B cell (primary cell): Measurements from ENCODE around the gene GNB1. TPM values are rescaled to one million over a fixed set of nuclear protein-coding genes. Genes with fewer than 3 reads are reported as not detected.

Source experiments
- ATAC-seq: fragments of 200-7000 bp; cut with Tn5 transposase; one replicate; pipeline ENCODE4 v1.10.0; 2021; ENCODE audit warnings: low read depth, mild to moderate bottlenecking, moderate number of reproducible peaks, moderate library complexity
- CTCF ChIA-PET: fragments of 350-600 bp; sonication (Branson Sonifier 250); formaldehyde crosslinking; loops from one replicate; lab custom pipeline; 2021; ENCODE audit warnings: antibody characterized with exemption, inconsistent platforms; lab: Charles Lee
- POLR2A ChIA-PET: fragments of 350-600 bp; sonication (Branson Sonifier 250); formaldehyde crosslinking; loops from one replicate; lab custom pipeline; 2021; ENCODE audit warnings: antibody characterized with exemption; lab: Charles Lee
- DNase-seq: peaks from one replicate; pipeline ENCODE4 v3.0.0; 2013
- H2AFZ ChIP-seq: 2 replicates; pipeline ENCODE4 v1.6.1; 2012; ENCODE audit warnings: mild to moderate bottlenecking, low read depth, low read length; ENCODE audit not compliant: insufficient read depth, poor library complexity, severe bottlenecking
- H3K27ac ChIP-seq, 2 donors: 1 replicate in 1 of 2; 2 replicates in 1 of 2; pipeline ENCODE4 v1.5.1; 2012 to 2013; ENCODE audit warnings: low read length in 2 of 2, mild to moderate bottlenecking in 2 of 2, moderate library complexity in 1 of 2
- H3K27me3 ChIP-seq, 4 experiments: fragments of 200-600 bp in 1 of 4; sonication (generic) in 1 of 4; replicated peaks in 1 of 4; 1 replicate in 2 of 4; 2 replicates in 2 of 4; pipeline versions ENCODE4 v1.6.1 to v1.7.0; 2013 to 2016; ENCODE audit warnings: low read length in 3 of 4, mild to moderate bottlenecking in 2 of 4, mixed read lengths in 1 of 4, moderate library complexity in 1 of 4; ENCODE audit not compliant: insufficient read depth in 4 of 4, control insufficient read depth in 3 of 4; ENCODE audit errors: control extremely low read depth in 1 of 4
- H3K36me3 ChIP-seq, 2 experiments: replicated peaks in 1 of 2; 1 replicate in 1 of 2; 2 replicates in 1 of 2; pipeline versions ENCODE4 v1.6.1 to v1.7.1; 2013; ENCODE audit warnings: low read length in 1 of 2; ENCODE audit not compliant: insufficient read depth in 2 of 2, control insufficient read depth in 1 of 2; ENCODE audit errors: control extremely low read depth in 1 of 2, extremely low read depth in 1 of 2
- H3K4me1 ChIP-seq, 2 donors: fragments of 200-600 bp in 1 of 2; sonication (generic) in 1 of 2; 1 replicate in 1 of 2; 2 replicates in 1 of 2; pipeline versions ENCODE4 v1.5.1 to v1.6.1; 2013 to 2017; ENCODE audit warnings: low read length in 2 of 2; ENCODE audit not compliant: control insufficient read depth in 2 of 2, insufficient read depth in 2 of 2
- H3K4me2 ChIP-seq: replicated peaks from 2 replicates; pipeline ENCODE3; 2012; ENCODE audit warnings: mild to moderate bottlenecking, low read depth, low read length; ENCODE audit not compliant: poor library complexity, severe bottlenecking
- H3K4me3 ChIP-seq, 5 experiments: fragments of 200-600 bp in 1 of 5; sonication (generic) in 1 of 5; 1 replicate in 3 of 5; 2 replicates in 2 of 5; pipeline versions ENCODE4 v1.5.1 to v1.7.0; 2011 to 2016; ENCODE audit warnings: low read length in 4 of 5, mild to moderate bottlenecking in 4 of 5, low read depth in 2 of 5, control low read depth in 1 of 5, moderate library complexity in 1 of 5; ENCODE audit not compliant: insufficient read depth in 1 of 5; ENCODE audit errors: control extremely low read depth in 1 of 5, extremely low read depth in 1 of 5
- H3K79me2 ChIP-seq: fragments of 200-600 bp; sonication (generic); one replicate; pipeline ENCODE4 v1.6.0; 2016; ENCODE audit warnings: low read length; ENCODE audit not compliant: control insufficient read depth, insufficient read depth
- H3K9ac ChIP-seq: fragments of 200-600 bp; sonication (generic); 2 replicates; pipeline ENCODE4 v1.6.1; 2017; ENCODE audit warnings: mild to moderate bottlenecking, low read length, moderate library complexity
- H3K9me3 ChIP-seq, 3 donors: one replicate each; pipeline versions ENCODE4 v1.6.1 to v1.7.1; 2013; ENCODE audit warnings: low read length in 2 of 3; ENCODE audit not compliant: control insufficient read depth in 2 of 3, insufficient read depth in 1 of 3; ENCODE audit errors: control extremely low read depth in 1 of 3
- H4K20me1 ChIP-seq: 2 replicates; pipeline ENCODE4 v1.6.0; 2012; ENCODE audit warnings: mild to moderate bottlenecking, low read length; ENCODE audit not compliant: insufficient read depth, control insufficient read depth, poor library complexity, severe bottlenecking
- H3K27ac Mint-ChIP-seq: one replicate; pipeline ENCODE4 v1.8.0; 2021; ENCODE audit warnings: mixed read lengths
- H3K27me3 Mint-ChIP-seq: one replicate; pipeline ENCODE4 v1.8.0; 2021; ENCODE audit warnings: mixed read lengths
- H3K4me1 Mint-ChIP-seq: one replicate; pipeline ENCODE4 v1.8.0; 2021; ENCODE audit warnings: mixed read lengths
- H3K4me3 Mint-ChIP-seq: one replicate; pipeline ENCODE4 v1.8.0; 2021; ENCODE audit warnings: mixed read lengths
- H3K9me3 Mint-ChIP-seq: one replicate; pipeline ENCODE4 v1.8.0; 2022; ENCODE audit warnings: mixed read lengths; ENCODE audit not compliant: insufficient read depth
- EZH2 ChIP-seq: IDR thresholded peaks from 2 replicates; pipeline ENCODE4 v1.6.1; 2012; ENCODE audit warnings: borderline replicate concordance, low read depth, mild to moderate bottlenecking, moderate library complexity, low read length; ENCODE audit not compliant: insufficient read depth, poor library complexity, severe bottlenecking
- WGBS: methylation state at CpG from one replicate; pipeline ENCODE4 v1.1.5; 2013; ENCODE audit warnings: missing lambda C conversion rate; ENCODE audit not compliant: insufficient coverage; 5-methylcytosine and 5-hydroxymethylcytosine counted together
- intact Hi-C: fragments of 100-400 bp; cut with micrococcal nuclease; formaldehyde crosslinking; loops from one replicate; pipeline ENCODE4 v1.10.0; 2022
- polyA plus RNA-seq: library from polyadenylated mRNA; depleted of rRNA; stranded (reverse); fragments of >200 nt; gene quantifications from 2 replicates; pipeline ENCODE4 v1.2.3, GENCODE V29; 2012
- total RNA-seq, 2 donors: library from RNA; stranded (reverse); fragments of 120-200 nt in 1 of 2; gene quantifications; 1 replicate in 1 of 2; 2 replicates in 1 of 2; pipeline versions ENCODE4 v1.2.3 to v1.2.4, GENCODE V29; 2013 to 2022
- TF ChIP-seq, protein P1 (sequence below): fragments of 200-600 bp; IDR thresholded peaks from one replicate; pipeline ENCODE4 v1.8.0; 2022; ENCODE audit warnings: antibody characterized with exemption, mild to moderate bottlenecking

GNB1 gene
- total and polyA plus RNA-seq, 2 donors (not counting 1 experiment from before 2014, with no cell fraction given), result 249 to 269 TPM

DNA sequence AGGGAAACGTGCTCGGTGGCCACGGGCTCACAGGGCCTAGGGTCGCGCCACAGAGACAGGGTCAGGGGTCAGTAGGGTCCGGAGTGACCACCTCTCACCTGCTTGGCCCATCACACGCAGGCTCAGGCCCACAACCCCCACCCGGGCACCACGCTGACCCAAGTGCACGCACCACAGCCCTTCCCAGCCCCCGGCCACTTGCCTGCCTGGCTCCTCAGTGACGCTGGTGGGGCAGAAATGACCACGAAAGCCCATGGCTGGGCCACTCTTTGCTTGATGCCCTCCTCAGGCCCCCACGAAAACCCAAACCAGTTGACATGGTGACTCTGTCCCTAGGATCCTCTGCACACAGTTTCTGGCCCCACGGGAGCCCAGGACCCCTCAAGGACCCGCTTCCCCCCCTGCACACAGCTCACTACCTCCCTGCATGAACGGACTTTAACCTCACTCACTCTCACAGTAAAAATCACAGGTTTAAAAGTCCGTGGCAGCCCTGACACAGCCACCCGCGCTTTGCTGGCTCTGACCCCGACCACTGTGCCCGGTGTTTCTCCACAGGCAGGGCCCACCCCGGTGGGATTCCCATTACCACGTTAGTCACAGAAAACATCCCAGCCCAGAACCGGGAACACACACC is 133.3 kb downstream of the GNB1 start:
- Mint-ChIP-seq H3K4me3 (no peak overlapping the region), H3K4me1 (no peaks in the 10 kb centered on the region)
- H3K79me2 ChIP-seq, result peaks cover 81% of the 10 kb centered on the region

More for the DNA sequence above, 133.3 kb downstream of the GNB1 start:
- POLR2A ChIA-PET, result no interaction called here
- H3K27ac ChIP-seq, result no peak overlapping the region
- no peak overlapping the region for H2AFZ ChIP-seq
- H3K9ac ChIP-seq, result no peak overlapping the region
- H3K27me3 ChIP-seq, result no peaks in the 10 kb centered on the region
- H3K4me2 ChIP-seq, result no peak overlapping the region
- no peaks in the 10 kb centered on the region for H3K27me3 Mint-ChIP-seq
- H3K36me3 ChIP-seq, result peaks cover 0 to 91% of the 10 kb centered on the region in 2 experiments
- H3K4me3 ChIP-seq, result no peak overlapping the region
- no peak overlapping the region for H3K27ac Mint-ChIP-seq
- H3K9me3 Mint-ChIP-seq, result no peaks in the 10 kb centered on the region
- no peak for TF ChIP-seq EZH2
- TF ChIP-seq, protein P1, sequence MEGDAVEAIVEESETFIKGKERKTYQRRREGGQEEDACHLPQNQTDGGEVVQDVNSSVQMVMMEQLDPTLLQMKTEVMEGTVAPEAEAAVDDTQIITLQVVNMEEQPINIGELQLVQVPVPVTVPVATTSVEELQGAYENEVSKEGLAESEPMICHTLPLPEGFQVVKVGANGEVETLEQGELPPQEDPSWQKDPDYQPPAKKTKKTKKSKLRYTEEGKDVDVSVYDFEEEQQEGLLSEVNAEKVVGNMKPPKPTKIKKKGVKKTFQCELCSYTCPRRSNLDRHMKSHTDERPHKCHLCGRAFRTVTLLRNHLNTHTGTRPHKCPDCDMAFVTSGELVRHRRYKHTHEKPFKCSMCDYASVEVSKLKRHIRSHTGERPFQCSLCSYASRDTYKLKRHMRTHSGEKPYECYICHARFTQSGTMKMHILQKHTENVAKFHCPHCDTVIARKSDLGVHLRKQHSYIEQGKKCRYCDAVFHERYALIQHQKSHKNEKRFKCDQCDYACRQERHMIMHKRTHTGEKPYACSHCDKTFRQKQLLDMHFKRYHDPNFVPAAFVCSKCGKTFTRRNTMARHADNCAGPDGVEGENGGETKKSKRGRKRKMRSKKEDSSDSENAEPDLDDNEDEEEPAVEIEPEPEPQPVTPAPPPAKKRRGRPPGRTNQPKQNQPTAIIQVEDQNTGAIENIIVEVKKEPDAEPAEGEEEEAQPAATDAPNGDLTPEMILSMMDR, result no peak
- WGBS, result 96% methylated on average over 25 of the region's 25 CpGs
- DNase-seq (no peak), ATAC-seq (no peak)
- H3K4me1 ChIP-seq, result no peaks in the 10 kb centered on the region
- peaks cover 73% of the 10 kb centered on the region for H4K20me1 ChIP-seq
- H3K9me3 ChIP-seq, result no peaks in the 10 kb centered on the region
- CTCF ChIA-PET, result no interaction called here
- intact Hi-C loops, result no loop called here
